CD4-positive, alpha-beta T cell (primary cell): ENCODE data around the gene CLSTN2. TPM values are rescaled to one million over a fixed set of nuclear protein-coding genes. Genes with fewer than 3 reads are reported as not detected.

ENCODE experiments used
- ATAC-seq: fragments of 200-7000 bp; cut with Tn5 transposase; one replicate; pipeline ENCODE4 v1.10.0; 2022; ENCODE audit warnings: mild to moderate bottlenecking; ENCODE audit not compliant: poor library complexity
- CTCF ChIA-PET: fragments of 350-600 bp; sonication (Branson Sonifier 250); formaldehyde crosslinking; loops from one replicate; lab custom pipeline; 2021; ENCODE audit warnings: antibody characterized with exemption, inconsistent platforms; lab: Charles Lee
- POLR2A ChIA-PET: fragments of 350-600 bp; sonication (Branson Sonifier 250); formaldehyde crosslinking; loops from one replicate; lab custom pipeline; 2021; ENCODE audit warnings: antibody characterized with exemption, inconsistent platforms; lab: Charles Lee
- DNase-seq, 14 experiments: peaks; one replicate each; pipeline ENCODE4 v3.0.0-alpha.2; 2013 to 2020; ENCODE audit warnings: mixed read lengths in 2 of 14
- H3K27ac ChIP-seq, 2 donors: one replicate each; pipeline versions ENCODE4 v1.5.1 to v1.7.0; 2013; ENCODE audit warnings: low read length in 2 of 2, low read depth in 1 of 2, mild to moderate bottlenecking in 1 of 2
- H3K27me3 ChIP-seq, 2 experiments: 1 replicate in 1 of 2; 2 replicates in 1 of 2; pipeline versions ENCODE4 v1.6.1 to v1.7.0; 2013; ENCODE audit warnings: low read length in 2 of 2, control low read depth in 1 of 2, mild to moderate bottlenecking in 1 of 2, moderate library complexity in 1 of 2; ENCODE audit not compliant: insufficient read depth in 2 of 2, control insufficient read depth in 1 of 2
- H3K36me3 ChIP-seq: one replicate; pipeline ENCODE4 v1.6.1; 2013; ENCODE audit warnings: low read length, control low read depth; ENCODE audit not compliant: insufficient read depth
- H3K4me1 ChIP-seq: one replicate; pipeline ENCODE4 v1.6.1; 2013; ENCODE audit warnings: low read length, control low read depth; ENCODE audit not compliant: insufficient read depth
- H3K4me3 ChIP-seq: one replicate; pipeline ENCODE4 v1.5.1; 2013; ENCODE audit warnings: mild to moderate bottlenecking, low read length, moderate library complexity
- H3K9me3 ChIP-seq, 2 experiments: 1 replicate in 1 of 2; 2 replicates in 1 of 2; pipeline versions ENCODE4 v1.6.1 to v1.7.0; 2013; ENCODE audit warnings: low read length in 2 of 2, mild to moderate bottlenecking in 2 of 2, control low read depth in 1 of 2, moderate library complexity in 1 of 2; ENCODE audit not compliant: control insufficient read depth in 1 of 2, insufficient read depth in 1 of 2
- H3K27ac Mint-ChIP-seq: one replicate; pipeline ENCODE4 v1.8.0; 2020; ENCODE audit warnings: mixed read lengths
- H3K27me3 Mint-ChIP-seq: one replicate; pipeline ENCODE4 v1.8.0; 2021; ENCODE audit warnings: mixed read lengths
- H3K36me3 Mint-ChIP-seq: one replicate; pipeline ENCODE4 v1.8.0; 2021; ENCODE audit warnings: low read depth, mixed read lengths
- H3K4me1 Mint-ChIP-seq: one replicate; pipeline ENCODE4 v1.8.0; 2021; ENCODE audit warnings: low read depth, mixed read lengths
- H3K4me3 Mint-ChIP-seq: one replicate; pipeline ENCODE4 v1.8.0; 2020; ENCODE audit warnings: mild to moderate bottlenecking, mixed read lengths
- H3K9me3 Mint-ChIP-seq: one replicate; pipeline ENCODE4 v1.8.0; 2020; ENCODE audit warnings: mixed read lengths
- intact Hi-C, 2 experiments: fragments of 100-400 bp; cut with DNase I in 1 of 2; cut with micrococcal nuclease in 1 of 2; formaldehyde crosslinking; loops; one replicate each; pipeline versions ENCODE4 v1.15.1 to v1.9.0; 2023 to 2025; cut with DNase I, micrococcal nuclease
- total RNA-seq, 174 experiments: library from RNA in 2 of 174; stranded (reverse) in 2 of 174; gene quantifications; one replicate each; pipeline ENCODE4 v1.2.3 and lab custom pipeline; 2021 to 2026
- TF ChIP-seq, protein P1 (sequence below): fragments of 200-600 bp; IDR thresholded peaks from one replicate; pipeline ENCODE4 v1.8.0; 2022; ENCODE audit warnings: antibody characterized with exemption, mild to moderate bottlenecking

CLSTN2 gene
- total RNA-seq, 2 experiments from 2014 or later: not detected

- H3K4me3 Mint-ChIP-seq: no peak overlapping the region
These were observed 271.4 kb downstream of the CLSTN2 start for GRCh38 chr3:140206196-140207040.

GRCh38 chr3:140207541-140207940 is 272.6 kb downstream of the CLSTN2 start:
- ChIA-PET POLR2A (no interaction called here), CTCF (no interaction called here)
- H3K27me3 ChIP-seq: no peaks in the 10 kb centered on the region
- Mint-ChIP-seq H3K4me3 (no peak overlapping the region), H3K9me3 (no peaks in the 10 kb centered on the region), H3K27me3 (peaks cover 26% of the 10 kb centered on the region), H3K4me1 (no peaks in the 10 kb centered on the region), H3K27ac (no peak overlapping the region), H3K36me3 (no peaks in the 10 kb centered on the region)
- H3K27ac ChIP-seq: no peak overlapping the region
- ATAC-seq (no peak), DNase-seq (no peak)
- no peaks in the 10 kb centered on the region for H3K9me3 ChIP-seq
- H3K4me3 ChIP-seq: no peak overlapping the region
- H3K36me3 ChIP-seq: no peaks in the 10 kb centered on the region
- intact Hi-C loops: no loop called here
- H3K4me1 ChIP-seq: no peaks in the 10 kb centered on the region
- TF ChIP-seq, protein P1, sequence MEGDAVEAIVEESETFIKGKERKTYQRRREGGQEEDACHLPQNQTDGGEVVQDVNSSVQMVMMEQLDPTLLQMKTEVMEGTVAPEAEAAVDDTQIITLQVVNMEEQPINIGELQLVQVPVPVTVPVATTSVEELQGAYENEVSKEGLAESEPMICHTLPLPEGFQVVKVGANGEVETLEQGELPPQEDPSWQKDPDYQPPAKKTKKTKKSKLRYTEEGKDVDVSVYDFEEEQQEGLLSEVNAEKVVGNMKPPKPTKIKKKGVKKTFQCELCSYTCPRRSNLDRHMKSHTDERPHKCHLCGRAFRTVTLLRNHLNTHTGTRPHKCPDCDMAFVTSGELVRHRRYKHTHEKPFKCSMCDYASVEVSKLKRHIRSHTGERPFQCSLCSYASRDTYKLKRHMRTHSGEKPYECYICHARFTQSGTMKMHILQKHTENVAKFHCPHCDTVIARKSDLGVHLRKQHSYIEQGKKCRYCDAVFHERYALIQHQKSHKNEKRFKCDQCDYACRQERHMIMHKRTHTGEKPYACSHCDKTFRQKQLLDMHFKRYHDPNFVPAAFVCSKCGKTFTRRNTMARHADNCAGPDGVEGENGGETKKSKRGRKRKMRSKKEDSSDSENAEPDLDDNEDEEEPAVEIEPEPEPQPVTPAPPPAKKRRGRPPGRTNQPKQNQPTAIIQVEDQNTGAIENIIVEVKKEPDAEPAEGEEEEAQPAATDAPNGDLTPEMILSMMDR: no peak

More at GRCh38 chr3:140206196-140207040, 271.4 kb downstream of the CLSTN2 start:
- ChIA-PET CTCF (no interaction called here), POLR2A (no interaction called here)
- no peak overlapping the region for H3K27ac Mint-ChIP-seq
- DNase-seq (no peak), ATAC-seq (no peak)
- no peaks in the 10 kb centered on the region for H3K36me3 Mint-ChIP-seq
- no peaks in the 10 kb centered on the region for H3K4me1 ChIP-seq
- H3K27ac ChIP-seq: no peak overlapping the region
- TF ChIP-seq, protein P1: no peak
- H3K9me3 Mint-ChIP-seq: no peaks in the 10 kb centered on the region
- H3K36me3 ChIP-seq: no peaks in the 10 kb centered on the region
- peaks cover 21% of the 10 kb centered on the region for H3K27me3 Mint-ChIP-seq
- H3K4me3 ChIP-seq: no peak overlapping the region
- intact Hi-C loops: no loop called here
- H3K9me3 ChIP-seq: no peaks in the 10 kb centered on the region
- H3K4me1 Mint-ChIP-seq: no peaks in the 10 kb centered on the region
- no peaks in the 10 kb centered on the region for H3K27me3 ChIP-seq

GRCh38 chr3:140216249-140216648 is 281.3 kb downstream of the CLSTN2 start:
- no peak overlapping the region for H3K27ac ChIP-seq
- no peaks in the 10 kb centered on the region for H3K27me3 ChIP-seq
- Mint-ChIP-seq H3K4me3 (no peak overlapping the region), H3K27me3 (peaks cover 17% of the 10 kb centered on the region), H3K27ac (no peak overlapping the region), H3K4me1 (no peaks in the 10 kb centered on the region), H3K36me3 (no peaks in the 10 kb centered on the region), H3K9me3 (no peaks in the 10 kb centered on the region)
- TF ChIP-seq, protein P1: no peak
- no peak for DNase-seq
- H3K36me3 ChIP-seq: no peaks in the 10 kb centered on the region
- no peak overlapping the region for H3K4me3 ChIP-seq
- no peaks in the 10 kb centered on the region for H3K9me3 ChIP-seq
- no peak for ATAC-seq
- H3K4me1 ChIP-seq: no peaks in the 10 kb centered on the region
- ChIA-PET CTCF (no interaction called here), POLR2A (no interaction called here)
- intact Hi-C loops: no loop called here
